Measurements from ENCODE around the gene IFT25.
"Not testable (repeated sequence)": the region's sequence is repeated elsewhere in the genome, so short reads cannot be mapped to it uniquely, and the experiment has no call there.

Gene IFT25

GRCh38 chr1:53945433-53946251, at the start of gene IFT25:
TSS of gene IFT25 (minus strand) at chr1:53945699. CDS start at chr1:53940082, 5,617 bp downstream.
- DNase-seq, result peak; percentile 80 to 99 (median 97)

GRCh38 chr1:53994516-53994915, 49.0 kb upstream of the IFT25 start:
- DNase-seq, result not testable (repeated sequence)

GRCh38 chr1:53992085-53992874, 46.8 kb upstream of the IFT25 start:
- no peak for DNase-seq

- no peak for DNase-seq
Measured at GRCh38 chr1:53987880-53988279, 42.4 kb upstream of the IFT25 start.

GRCh38 chr1:53986458-53986857, 41.0 kb upstream of the IFT25 start:
- DNase-seq, result no peak

- no peak for DNase-seq
Measured at GRCh38 chr1:53984726-53985125, 39.2 kb upstream of the IFT25 start.

- no peak for DNase-seq
Measured at GRCh38 chr1:53982763-53983104, 37.2 kb upstream of the IFT25 start.

- peak in 3 of 14 donors; percentile 1 to 20 (median 8) for DNase-seq
Measured at GRCh38 chr1:53982034-53982762, 36.7 kb upstream of the IFT25 start.

- DNase-seq, result no peak
Measured at GRCh38 chr1:53981220-53981619, 35.7 kb upstream of the IFT25 start.

GRCh38 chr1:53979712-53980450, 34.4 kb upstream of the IFT25 start:
- DNase-seq, result no peak

- DNase-seq, result no peak
Measured at GRCh38 chr1:53975861-53976260, 30.4 kb upstream of the IFT25 start.

GRCh38 chr1:53971718-53972117, 26.2 kb upstream of the IFT25 start:
- no peak for DNase-seq

- not testable (repeated sequence) for DNase-seq
Measured at GRCh38 chr1:53969323-53969722, 23.8 kb upstream of the IFT25 start.

- no peak for DNase-seq
Measured at GRCh38 chr1:53968125-53968513, 22.6 kb upstream of the IFT25 start.

GRCh38 chr1:53967409-53968124, 22.1 kb upstream of the IFT25 start:
- no peak for DNase-seq

- DNase-seq, result no peak
Measured at GRCh38 chr1:53966794-53967193, 21.3 kb upstream of the IFT25 start.

- no peak for DNase-seq
Measured at GRCh38 chr1:53964109-53964508, 18.6 kb upstream of the IFT25 start.

GRCh38 chr1:53963460-53963859, 18.0 kb upstream of the IFT25 start:
- DNase-seq, result no peak

- no peak for DNase-seq
Measured at GRCh38 chr1:53962395-53962794, 16.9 kb upstream of the IFT25 start.

GRCh38 chr1:53959664-53960250, 14.3 kb upstream of the IFT25 start:
- no peak for DNase-seq

- DNase-seq, result no peak
Measured at GRCh38 chr1:53957194-53957818, 11.8 kb upstream of the IFT25 start.
